ENCODE results near the gene FAM24A. TPM values are rescaled to one million over a fixed set of nuclear protein-coding genes. Genes with fewer than 3 reads are reported as not detected.

FAM24A gene
- total and polyA plus RNA-seq, 10 of the 15 experiments (the other 5 are each of a cell fraction or from before 2014, with no cell fraction given): not detected

GRCh38 chr10:122879339-122880273, 30.8 kb upstream of the FAM24A start, which contains the start of gene FAM24B (continued):
- no peak for TF ChIP-seq ZNF592 (IDR thresholded peaks at IDR 0.05)
- TF ChIP-seq RBBP5 (conservative IDR thresholded peaks at IDR 0.05): no peak
- TF ChIP-seq ESRRA (IDR thresholded peaks at IDR 0.05; ENCODE audit: low read length): no peak
- TF ChIP-seq MAX (IDR thresholded peaks at IDR 0.05; ENCODE audit: low read depth, low read length): peak; percentile 13; the same call in 1 of the 2 replicates
- TF ChIP-seq NKRF (conservative IDR thresholded peaks at IDR 0.05): peak; percentile 99
- TF ChIP-seq GATAD2B (conservative IDR thresholded peaks at IDR 0.05; ENCODE audit: low read depth): peak; percentile 47; the same call in 1 of the 2 replicates
- no peak for TF ChIP-seq E4F1 (IDR thresholded peaks at IDR 0.05; ENCODE audit: borderline replicate concordance, partially characterized antibody)
- no peak for TF ChIP-seq SMAD5 (IDR thresholded peaks at IDR 0.05; ENCODE audit: low read depth)
- no peak for TF ChIP-seq HDAC2 (IDR thresholded peaks at IDR 0.05)
- TF ChIP-seq ELK1 (IDR thresholded peaks at IDR 0.05; ENCODE audit: low read depth, low read length): no peak
- TF ChIP-seq CUX1 (IDR thresholded peaks at IDR 0.05; ENCODE audit: insufficient replicate concordance, low read depth, low read length): no peak
